ENCODE data around the gene RAB34. TPM values are rescaled to one million over a fixed set of nuclear protein-coding genes. Genes with fewer than 3 reads are reported as not detected.

The RAB34 gene
- total RNA-seq, 2 experiments from 2014 or later: 0.22 to 0.99 TPM

DNA sequence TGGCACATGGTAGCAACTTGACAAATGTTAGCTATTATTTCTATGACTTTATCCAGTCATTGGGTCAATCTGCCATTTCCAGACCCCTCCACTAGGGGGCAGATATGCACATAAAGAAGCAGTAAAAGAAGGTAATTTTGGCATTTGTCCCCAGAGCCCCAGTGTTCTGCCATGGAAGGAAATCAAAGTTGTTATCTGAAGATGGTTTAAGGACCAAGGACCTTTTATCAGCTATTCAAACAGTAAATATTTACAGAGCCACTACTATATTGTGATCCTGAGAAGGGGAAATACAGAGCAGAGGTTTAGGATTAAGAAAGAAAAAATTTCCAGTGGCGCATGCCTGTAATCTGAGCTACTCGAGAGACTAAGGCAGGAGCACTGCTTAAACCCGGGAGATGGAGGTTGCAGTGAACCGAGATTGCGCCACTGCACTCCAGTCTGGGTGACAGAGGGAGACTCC is 46.2 kb upstream of the RAB34 start:
- no TSS peak for BruUV-seq (replicated peaks)
- intact Hi-C loops (cut with micrococcal nuclease; ENCODE audit: unreplicated experiment): loop anchor here (1.0 to 5.0 kb wide), 5 partner anchors 37 to 152 kb away; partner anchors contain the start of genes DHRS13, NEK8 and TLCD1
- peak; percentile 84 for DNase-seq (ENCODE audit: low spot score)
- TF ChIP-seq EZH2phosphoT487 (IDR thresholded peaks at IDR 0.05; ENCODE audit: borderline replicate concordance, low read depth, low read length): no peak
- TF ChIP-seq CTCF (conservative IDR thresholded peaks at IDR 0.05; ENCODE audit: low read length): peak; percentile 99
- peaks cover 26% of the 10 kb centered on the region for H3K36me3 ChIP-seq (ENCODE audit: insufficient read depth, low read length)
- no peaks in the 10 kb centered on the region for H3K79me2 ChIP-seq (ENCODE audit: insufficient read depth, low read depth, low read length)
- POLR2A ChIA-PET: interaction anchor here (0.5 to 1.3 kb wide), 5 partner anchors 24 to 144 kb away, joined by 3 to 4 read pairs (median 4); no protein-coding TSS in a partner anchor
- H2AFZ ChIP-seq (ENCODE audit: low read length): no peak overlapping the region
- no peaks in the 10 kb centered on the region for H4K20me1 ChIP-seq (ENCODE audit: insufficient read depth, low read length)
- no peaks in the 10 kb centered on the region for H3K9me3 ChIP-seq (ENCODE audit: low read length)
- CTCF ChIA-PET (ENCODE audit: unreplicated experiment): interaction anchor here (0.8 to 1.6 kb wide), 9 partner anchors 9 to 153 kb away, joined by 3 to 10 read pairs (median 3); partner anchors contain the start of gene TLCD1
- H3K9me2 ChIP-seq (ENCODE audit: insufficient read depth, low read length): no peaks in the 10 kb centered on the region
- H3K27ac ChIP-seq (ENCODE audit: low read depth, low read length, poor library complexity, severe bottlenecking): no peak overlapping the region
- H3K4me1 ChIP-seq (ENCODE audit: insufficient read depth, low read length, poor library complexity, severe bottlenecking): no peaks in the 10 kb centered on the region
- H3K4me3 ChIP-seq (ENCODE audit: low read depth, low read length, poor library complexity, severe bottlenecking): no peak overlapping the region
- no peak overlapping the region for H3K4me2 ChIP-seq (ENCODE audit: low read length)

DNA sequence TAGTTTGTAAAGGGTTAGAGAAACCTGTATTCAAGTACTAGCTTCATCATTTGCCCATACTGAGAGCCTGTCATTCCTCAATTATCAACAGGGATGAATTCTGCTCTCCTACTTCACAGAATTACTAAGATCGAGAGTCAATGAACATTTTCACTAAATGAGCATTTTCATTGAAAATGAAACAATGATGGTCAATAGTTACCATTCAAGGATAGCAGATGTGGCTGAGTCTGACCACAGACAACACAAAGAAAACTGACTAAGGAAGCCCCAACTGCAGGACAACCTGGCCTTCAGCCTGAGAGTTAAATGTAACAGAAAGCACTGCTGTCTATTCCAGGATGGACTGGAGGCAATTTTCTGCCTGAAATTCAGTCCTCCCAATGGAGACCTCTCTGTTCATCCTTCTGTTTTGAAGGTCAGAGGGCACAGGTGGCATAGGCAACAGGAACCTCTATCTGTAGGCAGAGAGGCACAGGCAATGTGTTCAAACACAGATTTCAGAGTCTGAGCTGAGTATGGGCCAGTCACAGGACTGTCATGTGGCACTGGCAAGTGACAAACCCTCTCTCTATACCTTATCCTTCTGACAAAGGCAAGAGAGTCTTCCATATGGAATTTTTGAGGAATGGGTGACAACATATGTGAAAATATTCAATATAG is 45.6 kb upstream of the RAB34 start:
- no peak overlapping the region for H3K27ac ChIP-seq (ENCODE audit: low read depth, low read length, poor library complexity, severe bottlenecking)
- BruUV-seq (replicated peaks): no TSS peak
- H3K79me2 ChIP-seq (ENCODE audit: insufficient read depth, low read depth, low read length): no peaks in the 10 kb centered on the region
- H3K4me3 ChIP-seq (ENCODE audit: low read depth, low read length, poor library complexity, severe bottlenecking): no peak overlapping the region
- H3K9me2 ChIP-seq (ENCODE audit: insufficient read depth, low read length): no peaks in the 10 kb centered on the region
- no peak overlapping the region for H2AFZ ChIP-seq (ENCODE audit: low read length)
- no peaks in the 10 kb centered on the region for H3K9me3 ChIP-seq (ENCODE audit: low read length)
- POLR2A ChIA-PET: interaction anchor here (0.5 to 1.3 kb wide), 7 partner anchors 24 to 144 kb away, joined by 3 to 4 read pairs (median 4); no protein-coding TSS in a partner anchor
- H3K4me2 ChIP-seq (ENCODE audit: low read length): no peak overlapping the region
- no peaks in the 10 kb centered on the region for H4K20me1 ChIP-seq (ENCODE audit: insufficient read depth, low read length)
- DNase-seq (ENCODE audit: low spot score): no peak
- CTCF ChIA-PET (ENCODE audit: unreplicated experiment): interaction anchor here (0.9 to 1.6 kb wide), 8 partner anchors 11 to 154 kb away, joined by 3 to 10 read pairs (median 4); partner anchors contain the start of gene TLCD1
- peaks cover 31% of the 10 kb centered on the region for H3K36me3 ChIP-seq (ENCODE audit: insufficient read depth, low read length)
- TF ChIP-seq EZH2phosphoT487 (IDR thresholded peaks at IDR 0.05; ENCODE audit: borderline replicate concordance, low read depth, low read length) (no peak), CTCF (conservative IDR thresholded peaks at IDR 0.05; ENCODE audit: low read length) (no peak)
- H3K4me1 ChIP-seq (ENCODE audit: insufficient read depth, low read length, poor library complexity, severe bottlenecking): no peaks in the 10 kb centered on the region
- intact Hi-C loops (cut with micrococcal nuclease; ENCODE audit: unreplicated experiment): loop anchor here (1.0 to 5.0 kb wide), 5 partner anchors 36 to 153 kb away; partner anchors contain the start of genes DHRS13, NEK8 and TLCD1
